GM15510 (cell line): Measurements from ENCODE around the gene COMMD4.

Experiments
- POLR2A ChIP-seq: IDR thresholded peaks from 3 replicates; pipeline ENCODE4 v1.6.1; 2011; ENCODE audit warnings: borderline replicate concordance; ENCODE audit not compliant: insufficient read length; ENCODE audit errors: extremely low read depth

Gene COMMD4

DNA sequence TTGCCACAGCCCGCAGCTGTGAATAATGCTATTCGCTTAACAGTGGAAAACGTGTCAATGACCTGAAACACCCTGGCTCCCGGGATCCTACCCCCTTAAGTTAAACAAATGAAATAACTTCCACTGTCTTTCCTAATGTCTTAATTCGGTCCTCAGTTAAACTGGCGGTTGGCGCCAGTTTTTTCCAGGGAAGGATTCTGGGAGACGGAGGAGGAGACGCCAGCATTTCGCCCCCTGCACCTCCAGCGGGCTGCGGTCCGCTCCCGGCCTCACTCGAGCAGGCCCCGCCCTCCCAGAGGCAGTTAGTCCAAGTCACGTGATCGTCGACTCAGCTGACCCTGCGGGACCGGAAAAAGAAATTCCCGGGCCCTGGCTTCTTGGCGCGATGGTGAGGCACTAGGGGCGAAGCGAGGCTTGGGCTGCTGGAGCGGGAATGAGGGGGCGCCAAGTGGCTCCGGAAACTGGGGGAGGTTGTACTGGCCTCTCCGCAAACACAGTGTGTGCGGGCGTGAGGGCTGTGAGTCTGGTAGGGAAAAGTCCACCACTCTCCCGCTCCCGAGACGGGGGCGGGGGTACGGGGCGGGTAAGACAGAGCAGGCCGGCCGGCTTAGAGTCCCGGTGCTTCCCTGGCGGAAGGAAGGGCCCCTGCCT, at the start of gene COMMD4:
TSS of gene COMMD4 (plus strand) at position 359 of the 651 bp plus-strand sequence. CDS start at position 386, 27 bp downstream.
- peak; percentile 53 for TF ChIP-seq POLR2A

DNA sequence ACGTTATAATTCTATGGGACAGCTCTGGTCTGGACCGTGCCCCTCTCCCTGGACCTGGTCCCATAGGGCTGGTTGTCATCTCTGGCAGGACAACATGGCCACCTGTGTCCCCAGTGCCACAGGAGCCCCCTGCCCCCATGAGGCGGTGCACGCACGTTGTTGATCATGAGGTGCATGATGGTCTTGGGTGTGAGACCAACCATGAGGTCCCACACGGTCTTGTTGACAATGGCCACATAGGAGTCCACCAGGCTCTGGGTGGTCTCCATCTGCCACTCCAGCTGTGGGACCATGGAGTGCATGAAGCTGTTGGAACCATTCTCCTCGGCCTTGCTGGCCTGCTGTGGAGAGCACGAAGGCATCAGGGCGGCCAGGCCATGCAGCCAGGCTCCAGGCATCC, 33.5 kb upstream of the COMMD4 start:
- no peak for TF ChIP-seq POLR2A

DNA sequence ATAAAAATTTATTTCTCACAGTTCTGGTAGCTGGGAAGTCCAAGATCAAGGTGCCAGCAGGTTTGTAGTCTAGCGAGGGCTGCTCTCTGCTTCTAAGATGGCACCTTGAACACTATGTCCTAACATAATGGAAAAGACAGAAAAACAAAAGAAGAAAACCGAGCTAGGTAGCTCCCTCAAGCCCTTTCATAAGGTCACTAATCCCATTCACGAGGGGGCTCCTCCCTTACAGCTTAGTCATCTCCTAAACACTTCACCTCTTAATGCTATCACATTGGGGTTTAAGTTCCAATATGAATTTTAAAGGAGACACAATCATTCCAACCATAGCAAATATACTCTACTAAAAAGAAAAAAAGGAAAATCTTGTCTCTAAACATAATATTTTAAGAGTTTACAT, 29.7 kb upstream of the COMMD4 start:
- no peak for TF ChIP-seq POLR2A

DNA sequence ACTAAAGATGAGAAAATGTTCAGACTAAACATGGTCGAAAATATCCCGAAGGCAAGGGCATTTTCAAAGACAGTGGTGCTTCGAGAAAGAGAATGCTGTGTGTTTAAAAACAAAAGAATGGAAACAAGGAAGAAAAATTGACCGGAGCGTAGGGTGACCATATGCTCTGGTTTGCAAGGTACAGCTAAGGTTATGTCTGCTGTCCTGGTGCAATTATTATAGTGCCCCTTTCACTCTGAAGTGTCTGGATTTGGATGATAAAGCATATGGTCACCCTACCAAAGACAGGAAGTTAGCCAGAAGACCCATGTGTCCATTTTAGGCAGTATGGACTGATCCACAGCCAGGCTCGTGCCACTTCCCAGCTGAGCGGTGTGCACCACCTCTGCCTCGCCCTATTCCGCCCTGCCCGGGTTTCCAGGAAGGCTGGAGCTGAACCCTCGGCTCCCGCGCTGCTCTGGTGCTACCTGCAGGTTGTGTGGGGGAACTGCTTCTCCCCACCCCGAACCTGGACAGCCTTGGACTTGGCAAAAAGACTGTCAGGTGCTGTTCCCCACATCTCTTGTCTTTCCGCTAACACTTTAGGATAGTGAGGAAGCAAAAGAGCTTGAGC, 28.0 kb upstream of the COMMD4 start:
- no peak for TF ChIP-seq POLR2A

DNA sequence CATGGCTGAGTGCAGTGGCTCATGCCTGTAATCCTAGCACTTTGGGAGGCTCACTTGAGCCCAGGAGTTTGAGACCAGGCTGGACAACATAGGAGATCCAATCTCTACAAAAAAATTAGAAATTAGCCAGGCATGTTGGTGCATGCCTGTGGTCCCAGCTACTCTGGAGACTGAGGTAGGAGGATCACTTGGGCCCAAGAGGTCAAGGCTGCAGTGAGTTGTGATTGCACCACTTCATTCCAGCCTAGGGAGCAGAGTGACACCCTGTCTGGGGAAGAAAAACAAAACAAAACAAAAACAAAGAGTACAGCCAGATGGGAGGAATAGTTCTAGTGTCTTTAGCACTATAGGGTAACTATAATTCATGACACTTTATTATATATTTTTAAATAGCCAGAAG, 26.2 kb upstream of the COMMD4 start:
- no peak for TF ChIP-seq POLR2A

DNA sequence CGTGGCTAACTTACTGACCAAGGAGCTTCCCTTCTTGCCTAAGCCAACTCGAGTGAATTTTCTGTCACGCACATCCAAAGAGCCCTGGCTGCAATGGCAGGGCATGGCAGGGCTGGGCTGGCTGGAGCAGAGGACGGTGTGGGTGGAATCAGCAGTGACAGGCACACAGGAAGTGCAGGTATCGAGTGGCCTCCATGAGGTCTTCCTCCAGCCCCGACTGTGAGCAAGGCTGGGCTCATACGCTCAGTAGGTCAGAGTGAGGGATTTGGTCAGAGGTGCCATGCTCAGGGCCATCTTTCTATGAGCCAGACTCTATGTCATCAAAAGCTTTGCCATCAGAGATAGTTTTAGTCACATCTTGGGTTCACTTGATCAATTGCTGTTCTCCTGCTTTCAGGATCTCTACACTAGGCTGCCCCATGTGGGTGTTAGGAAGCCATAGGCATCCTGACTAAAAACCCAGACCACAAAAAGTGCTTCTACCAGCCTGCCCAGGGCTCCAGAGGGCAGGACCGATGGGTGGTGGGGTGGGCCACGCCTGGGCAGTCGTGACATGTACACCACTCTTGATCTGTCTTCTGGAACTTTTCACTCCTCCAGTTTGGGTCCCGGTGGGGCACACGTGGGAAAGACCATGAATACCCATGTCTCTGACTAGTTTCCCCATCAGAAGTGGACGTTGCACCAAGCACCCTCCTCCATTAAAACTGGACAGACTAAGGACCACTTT, 22.6 kb upstream of the COMMD4 start:
- no peak for TF ChIP-seq POLR2A

DNA sequence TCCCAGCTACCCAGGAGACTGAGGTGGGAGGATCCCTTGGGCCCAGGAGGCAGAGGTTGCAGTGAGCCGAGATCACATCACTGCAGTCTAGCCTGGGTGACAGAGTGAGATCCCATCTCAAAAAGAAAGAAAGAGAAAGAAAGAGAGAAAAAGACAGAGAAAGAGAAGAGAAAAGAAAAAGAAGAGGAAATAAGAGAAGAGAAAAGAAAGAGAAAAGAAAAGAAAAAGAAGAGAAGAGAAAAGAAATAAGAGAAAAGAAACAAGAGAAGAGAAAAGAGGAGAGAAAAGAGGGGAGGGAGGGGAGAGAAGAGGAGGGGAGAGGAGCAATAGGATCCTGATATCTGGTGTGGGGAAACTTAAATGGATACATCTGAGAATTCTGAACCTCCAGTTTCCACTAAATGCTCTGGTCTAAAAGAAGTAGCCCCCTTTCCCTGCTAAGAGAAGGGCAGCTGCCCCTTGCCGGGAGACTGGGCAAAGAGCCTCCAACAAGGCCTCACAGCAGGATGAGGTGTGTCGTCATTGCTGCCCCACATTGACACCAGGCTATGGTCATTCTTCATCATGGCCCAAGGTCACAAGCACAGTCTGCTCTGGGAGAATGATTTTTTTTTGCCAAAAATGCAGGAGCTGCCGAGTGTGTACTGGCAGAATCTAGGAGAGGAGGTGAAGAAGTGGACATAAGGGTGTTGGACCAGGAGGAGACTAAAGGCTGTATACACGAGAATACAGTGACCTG, 21.1 kb upstream of the COMMD4 start:
- TF ChIP-seq POLR2A, result no peak

DNA sequence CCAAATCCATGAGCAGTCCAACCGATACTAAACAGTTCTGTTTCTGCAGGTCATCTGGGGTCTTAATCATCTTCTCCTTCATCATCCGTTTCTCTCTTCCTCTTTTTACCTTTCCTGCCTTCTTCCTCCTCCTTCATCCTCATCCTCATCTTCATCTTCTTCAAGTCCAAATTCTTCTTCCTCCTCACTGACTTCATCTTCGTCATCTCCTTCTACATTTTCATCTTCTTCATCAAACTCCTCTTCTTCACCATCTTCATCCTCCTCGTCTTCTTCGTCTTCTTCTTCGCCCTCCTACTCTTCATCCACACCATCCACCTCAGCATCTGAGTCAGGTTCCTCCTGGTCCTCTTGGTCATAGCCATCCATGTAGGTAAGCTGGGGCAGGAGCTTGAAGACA, 14.2 kb upstream of the COMMD4 start:
- TF ChIP-seq POLR2A, result no peak

DNA sequence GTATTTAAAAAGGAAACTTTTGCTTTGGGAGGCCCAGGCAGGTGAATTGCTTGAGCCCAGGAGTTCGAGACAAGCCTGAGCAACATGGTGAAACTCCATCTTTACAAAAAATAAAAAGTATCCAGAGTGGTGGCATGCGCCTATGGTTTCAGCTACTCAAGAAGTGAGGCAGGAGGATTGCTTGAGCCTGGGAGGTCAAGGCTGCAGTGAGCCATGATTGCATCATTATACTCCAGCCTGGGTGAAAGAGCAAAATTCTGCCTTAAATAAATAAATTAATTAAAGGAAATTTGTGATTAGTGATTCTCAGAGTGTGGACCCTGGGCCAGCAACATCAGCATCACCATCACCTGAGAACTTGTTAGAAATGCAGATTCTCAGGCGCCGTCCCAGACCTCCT, 9.9 kb upstream of the COMMD4 start:
- TF ChIP-seq POLR2A, result no peak

DNA sequence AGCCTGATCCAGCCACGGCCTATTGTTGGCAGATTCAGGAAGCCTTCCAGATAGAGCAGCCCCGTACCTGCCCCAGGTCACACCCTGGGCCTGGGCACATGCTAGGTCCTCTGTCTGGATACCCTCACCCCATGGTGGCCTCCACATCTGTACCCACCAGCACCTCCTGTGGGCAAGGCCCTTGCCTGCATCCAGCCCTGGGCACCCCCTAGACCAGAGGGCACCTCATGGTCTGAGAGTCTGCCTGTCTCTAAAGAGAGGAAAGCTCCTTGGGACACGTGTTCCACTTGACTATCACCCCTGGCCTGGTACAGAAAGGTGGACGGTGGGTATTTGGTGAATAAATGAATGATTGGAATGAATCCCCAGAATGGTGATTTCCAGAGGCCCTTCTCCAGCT, 8.9 kb upstream of the COMMD4 start:
- no peak for TF ChIP-seq POLR2A

DNA sequence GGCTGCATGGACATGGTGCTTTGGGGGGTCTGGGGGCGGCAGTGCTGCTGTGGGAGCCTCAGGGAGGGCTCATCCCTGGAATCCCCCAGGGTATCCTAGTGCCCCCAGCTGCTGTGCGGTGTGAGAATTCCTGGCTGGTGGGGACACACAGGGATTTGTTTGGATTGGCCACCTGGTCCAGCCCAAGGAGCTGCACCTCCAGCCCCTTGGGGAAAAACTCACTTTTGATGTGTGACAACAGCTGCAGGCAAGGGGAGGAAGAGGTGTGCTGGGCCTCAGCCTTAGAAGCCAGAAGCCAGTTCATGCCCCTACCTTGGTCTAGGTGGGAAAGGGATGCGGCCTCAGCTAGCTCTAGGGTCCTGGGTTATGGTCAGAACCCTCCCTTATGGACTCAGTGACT, 8.4 kb upstream of the COMMD4 start:
- TF ChIP-seq POLR2A, result no peak

DNA sequence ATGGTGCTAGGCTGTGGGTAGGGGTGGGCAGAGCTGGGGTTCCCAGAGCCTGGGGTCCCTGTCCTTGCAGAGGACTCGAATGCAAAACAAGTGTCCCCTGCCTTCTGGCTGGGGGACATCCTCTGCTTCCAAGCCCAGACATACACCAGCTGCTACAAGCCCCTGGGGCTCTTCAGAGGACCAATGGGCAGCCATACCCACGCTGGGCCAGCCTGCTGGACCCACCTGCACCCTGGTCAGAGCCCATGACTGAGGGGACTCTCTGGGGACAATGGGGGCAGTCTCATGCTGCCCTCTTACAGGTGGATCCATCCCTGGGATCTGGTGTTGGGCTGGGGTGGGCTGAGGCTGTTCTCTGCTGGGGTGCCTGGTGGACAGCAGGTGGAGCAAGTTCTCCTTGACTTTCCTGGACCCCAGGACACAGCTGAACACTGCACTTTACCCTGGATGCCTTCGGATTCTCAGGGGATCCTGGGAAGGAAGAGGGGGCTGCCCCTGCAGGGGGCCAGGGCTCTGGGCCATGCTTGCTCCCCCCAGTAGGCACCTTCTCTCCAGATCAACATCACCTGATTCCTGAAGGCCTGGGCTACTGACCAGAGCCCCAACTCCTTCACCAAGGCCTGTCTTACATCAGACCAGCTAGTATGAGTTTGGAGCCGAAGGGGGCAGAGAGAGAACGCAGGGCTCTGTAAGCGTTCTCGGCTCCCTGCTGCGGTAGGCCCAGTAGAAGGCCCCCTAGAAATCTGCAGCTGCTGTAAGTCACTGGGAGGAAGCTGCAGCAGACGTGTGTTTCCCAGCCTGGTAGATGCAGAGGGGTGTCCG, 7.2 kb upstream of the COMMD4 start:
- no peak for TF ChIP-seq POLR2A

DNA sequence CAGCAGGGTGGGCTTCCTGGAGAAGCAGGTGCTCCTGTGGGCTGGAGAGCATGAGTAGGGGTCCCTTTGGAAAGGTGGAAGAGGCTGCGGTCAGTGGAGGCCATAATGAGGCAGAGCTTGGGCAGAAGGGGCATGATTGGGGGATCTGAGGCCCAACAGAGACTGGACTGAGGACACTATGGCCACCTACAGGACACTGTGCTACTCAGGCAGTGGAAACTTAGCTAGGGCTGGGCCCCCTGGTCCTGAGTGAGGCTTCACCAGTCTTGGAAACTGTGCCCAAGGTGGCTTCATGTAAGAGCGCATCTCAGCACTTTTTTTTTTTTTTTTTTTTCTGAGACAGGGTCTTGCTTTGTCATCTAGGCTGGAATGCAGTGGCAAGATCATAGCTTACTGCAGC, 6.3 kb upstream of the COMMD4 start:
- no peak for TF ChIP-seq POLR2A

DNA sequence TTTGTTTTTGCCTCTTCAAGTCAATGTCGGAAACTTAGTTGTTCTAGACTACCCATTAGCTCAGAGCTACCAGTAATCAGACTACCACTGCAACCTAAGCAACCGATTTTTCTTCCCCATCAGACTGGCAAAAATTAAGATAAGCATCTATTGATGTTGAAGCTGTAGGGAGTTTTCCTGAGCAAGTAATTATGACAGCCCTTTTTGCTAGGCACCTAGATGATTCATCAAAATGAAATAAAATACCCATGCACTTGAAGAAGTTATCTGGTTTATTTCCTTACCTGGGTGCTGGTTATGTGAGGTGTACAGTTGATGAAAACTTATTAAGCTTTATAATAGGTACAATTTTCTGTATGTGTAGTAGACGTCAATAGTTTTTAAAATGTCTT, 554 bp upstream of the COMMD4 start:
- TF ChIP-seq POLR2A, result no peak
